Measurements from ENCODE around the gene SLC12A8. TPM values are rescaled to one million over a fixed set of nuclear protein-coding genes. Genes with fewer than 3 reads are reported as not detected.

Gene SLC12A8
- total RNA-seq, 1 donor from 2014 or later, result 6.1 TPM

GRCh38 chr3:125059488-125060245 lies 152.9 kb downstream of the SLC12A8 start:
- Mint-ChIP-seq H3K4me3 (ENCODE audit: unreplicated experiment) (no peak overlapping the region), H3K4me1 (ENCODE audit: low read depth) (peaks cover 54% of the 10 kb centered on the region), H3K9me3 (ENCODE audit: low read depth) (no peaks in the 10 kb centered on the region), H3K36me3 (ENCODE audit: low read depth) (no peaks in the 10 kb centered on the region), H3K27ac (ENCODE audit: unreplicated experiment) (no peak overlapping the region), H3K27me3 (ENCODE audit: low read depth) (no peaks in the 10 kb centered on the region)
- DNase-seq (ENCODE audit: low spot score), result no peak
- no peak for TF ChIP-seq CTCF (IDR thresholded peaks at IDR 0.05)

GRCh38 chr3:125058959-125059358 lies 153.6 kb downstream of the SLC12A8 start:
- Mint-ChIP-seq H3K36me3 (ENCODE audit: low read depth) (no peaks in the 10 kb centered on the region), H3K9me3 (ENCODE audit: low read depth) (no peaks in the 10 kb centered on the region), H3K27ac (ENCODE audit: unreplicated experiment) (no peak overlapping the region), H3K4me1 (ENCODE audit: low read depth) (peaks cover 59% of the 10 kb centered on the region), H3K4me3 (ENCODE audit: unreplicated experiment) (no peak overlapping the region), H3K27me3 (ENCODE audit: low read depth) (no peaks in the 10 kb centered on the region)
- DNase-seq (ENCODE audit: low spot score), result no peak
- no peak for TF ChIP-seq CTCF (IDR thresholded peaks at IDR 0.05)

- H3K27me3 Mint-ChIP-seq (ENCODE audit: low read depth), result no peaks in the 10 kb centered on the region
- no peak for TF ChIP-seq CTCF (IDR thresholded peaks at IDR 0.05)
- peaks cover 59% of the 10 kb centered on the region for H3K4me1 Mint-ChIP-seq (ENCODE audit: low read depth)
- H3K36me3 Mint-ChIP-seq (ENCODE audit: low read depth), result no peaks in the 10 kb centered on the region
- H3K27ac Mint-ChIP-seq (ENCODE audit: unreplicated experiment), result no peak overlapping the region
- DNase-seq (ENCODE audit: low spot score), result no peak
- H3K4me3 Mint-ChIP-seq (ENCODE audit: unreplicated experiment), result no peak overlapping the region
- H3K9me3 Mint-ChIP-seq (ENCODE audit: low read depth), result no peaks in the 10 kb centered on the region
Observed at GRCh38 chr3:125058529-125058928, 154.0 kb downstream of the SLC12A8 start.

- Mint-ChIP-seq H3K27ac (ENCODE audit: unreplicated experiment) (peak overlapping the region; percentile 71), H3K4me3 (ENCODE audit: unreplicated experiment) (no peak overlapping the region), H3K27me3 (ENCODE audit: low read depth) (no peaks in the 10 kb centered on the region), H3K36me3 (ENCODE audit: low read depth) (no peaks in the 10 kb centered on the region), H3K9me3 (ENCODE audit: low read depth) (no peaks in the 10 kb centered on the region), H3K4me1 (ENCODE audit: low read depth) (peaks cover 59% of the 10 kb centered on the region)
- no peak for DNase-seq (ENCODE audit: low spot score)
- TF ChIP-seq CTCF (IDR thresholded peaks at IDR 0.05), result no peak
Observed at GRCh38 chr3:125057186-125057850, 155.2 kb downstream of the SLC12A8 start.

- H3K4me1 Mint-ChIP-seq (ENCODE audit: low read depth), result peaks cover 59% of the 10 kb centered on the region
- peak within 1 kb of the TSS; percentile 96 for H3K27ac Mint-ChIP-seq (ENCODE audit: unreplicated experiment)
- TF ChIP-seq CTCF (IDR thresholded peaks at IDR 0.05), result no peak
- H3K9me3 Mint-ChIP-seq (ENCODE audit: low read depth), result no peaks in the 10 kb centered on the region
- no peak for DNase-seq (ENCODE audit: low spot score)
- H3K4me3 Mint-ChIP-seq (ENCODE audit: unreplicated experiment), result peak within 1 kb of the TSS; percentile 91
- no peaks in the 10 kb centered on the region for H3K27me3 Mint-ChIP-seq (ENCODE audit: low read depth)
- H3K36me3 Mint-ChIP-seq (ENCODE audit: low read depth), result no peaks in the 10 kb centered on the region
Observed at GRCh38 chr3:125055913-125056745, 156.4 kb downstream of the SLC12A8 start, which contains the start of gene HEG1. TSS of gene HEG1 (minus strand) at chr3:125055997. CDS start at chr3:125055890, 107 bp downstream.
